ENCODE measurements around the gene HAPLN2.

The HAPLN2 gene

DNA sequence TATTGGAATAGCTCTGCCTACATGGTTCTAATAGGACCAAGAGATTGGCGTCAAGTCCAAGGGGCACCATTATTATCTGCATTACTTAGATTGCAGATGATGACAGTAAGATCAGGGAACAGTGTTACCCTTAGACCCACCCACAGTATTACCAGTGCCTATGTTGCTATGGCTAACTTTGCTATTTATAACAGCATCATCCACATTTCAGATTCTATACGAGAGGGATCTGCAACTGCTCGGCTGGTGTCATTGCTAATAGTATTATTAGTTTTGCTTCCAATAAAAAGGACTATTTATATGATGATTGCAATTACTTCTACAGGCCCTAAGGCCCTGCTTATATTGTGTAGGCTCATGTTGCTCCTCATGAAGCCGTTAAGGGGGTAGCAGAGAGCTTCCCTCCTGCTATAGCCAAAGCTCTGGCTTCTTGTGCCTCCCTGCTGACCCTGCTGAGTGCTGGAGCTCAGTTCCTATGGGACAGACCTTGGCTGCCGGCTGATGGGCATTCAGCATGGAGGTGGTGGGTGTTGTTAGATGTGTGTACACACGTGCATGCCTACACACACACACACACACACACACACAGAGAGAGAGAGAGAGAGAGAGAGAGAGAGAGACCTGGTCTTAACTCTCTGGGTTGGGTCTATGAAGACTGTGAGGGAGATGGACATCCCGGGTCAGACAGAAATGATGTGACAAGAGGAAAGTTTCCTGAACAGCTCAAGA is 24.0 kb downstream of the HAPLN2 start:
- no peak for DNase-seq (ENCODE audit: extremely low spot score, insufficient read length, low read depth)
- FAIRE-seq, result no peak

DNA sequence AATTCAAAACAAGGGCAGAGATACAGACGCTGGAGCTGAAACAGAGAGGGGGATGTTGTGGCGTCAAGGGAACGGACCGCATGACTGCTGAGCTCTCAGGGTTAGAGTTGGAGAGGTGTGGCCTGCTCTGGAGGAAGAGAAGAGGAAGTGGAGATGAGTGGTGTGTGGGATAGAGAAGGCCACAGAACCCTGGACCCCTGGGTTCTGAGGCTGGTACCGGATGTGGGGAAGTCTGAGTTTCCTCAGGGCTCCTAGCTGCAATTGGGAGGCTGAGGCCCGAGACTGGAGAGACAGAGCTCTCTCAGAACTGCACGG is 24.5 kb downstream of the HAPLN2 start:
- DNase-seq (ENCODE audit: extremely low spot score, insufficient read length, low read depth) (no peak), FAIRE-seq (peak; percentile 56)

DNA sequence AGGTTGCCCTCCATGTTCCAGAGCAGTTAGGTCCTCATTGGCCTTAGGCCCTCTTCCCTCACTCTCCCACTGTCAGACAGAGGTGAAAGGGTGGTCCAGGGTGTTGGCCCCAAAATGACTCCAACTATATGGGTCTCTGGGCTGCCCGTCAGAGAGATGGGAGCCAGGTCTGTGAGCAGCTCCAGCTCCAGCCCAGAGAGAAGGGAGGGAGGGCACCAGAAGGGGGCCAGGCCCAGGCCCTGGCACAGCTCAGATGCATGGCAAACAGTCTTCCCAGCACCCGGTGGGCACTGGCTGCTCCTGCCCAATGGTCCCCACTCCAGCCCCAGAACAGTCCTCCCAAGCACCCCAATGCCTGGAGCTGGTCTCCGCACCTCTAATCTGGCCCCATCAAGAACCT is 24.9 kb downstream of the HAPLN2 start:
- DNase-seq (ENCODE audit: extremely low spot score, insufficient read length, low read depth) (no peak), FAIRE-seq (no peak)

DNA sequence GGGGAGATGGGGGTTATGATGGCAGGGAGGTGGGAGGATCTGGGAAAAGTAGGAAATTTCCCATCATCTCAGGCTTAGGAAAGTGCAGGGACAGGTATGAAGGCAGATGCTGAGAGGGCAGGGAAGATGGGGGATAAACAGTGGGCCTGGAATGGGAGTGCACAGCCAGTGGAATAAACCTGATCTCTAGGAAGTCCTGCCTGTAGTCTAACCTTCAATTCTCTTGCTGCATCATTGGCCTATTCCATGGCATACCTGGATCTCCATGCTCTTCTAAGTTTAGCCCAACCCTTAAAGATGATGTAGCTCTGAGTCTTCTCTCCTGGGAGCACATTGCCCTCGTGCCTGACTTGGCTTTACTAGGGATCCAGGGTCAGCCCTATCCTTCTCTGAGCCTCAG is 25.4 kb downstream of the HAPLN2 start:
- DNase-seq (ENCODE audit: extremely low spot score, insufficient read length, low read depth), result no peak
- no peak for FAIRE-seq

DNA sequence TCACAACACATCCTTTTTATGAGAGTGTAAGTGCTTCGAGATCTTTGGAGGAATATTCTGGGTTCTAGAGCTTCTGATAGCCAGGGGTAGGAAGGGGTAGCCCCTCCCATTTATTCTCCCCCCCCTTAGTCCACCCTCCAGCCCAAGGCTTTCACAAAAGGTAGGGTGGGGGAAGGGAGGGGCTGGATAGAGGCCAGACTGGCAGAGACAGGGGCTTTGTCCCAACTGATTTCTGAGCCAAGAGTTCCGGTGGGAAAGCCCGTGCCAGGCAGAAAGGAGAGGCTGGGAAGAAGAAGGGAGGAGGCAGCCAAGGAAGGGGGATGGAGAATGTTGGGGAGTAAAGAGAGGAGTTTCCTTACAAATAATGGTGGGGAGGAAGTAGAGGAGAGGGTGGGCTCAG is 25.8 kb downstream of the HAPLN2 start:
- FAIRE-seq (no peak), DNase-seq (ENCODE audit: extremely low spot score, insufficient read length, low read depth) (no peak)

DNA sequence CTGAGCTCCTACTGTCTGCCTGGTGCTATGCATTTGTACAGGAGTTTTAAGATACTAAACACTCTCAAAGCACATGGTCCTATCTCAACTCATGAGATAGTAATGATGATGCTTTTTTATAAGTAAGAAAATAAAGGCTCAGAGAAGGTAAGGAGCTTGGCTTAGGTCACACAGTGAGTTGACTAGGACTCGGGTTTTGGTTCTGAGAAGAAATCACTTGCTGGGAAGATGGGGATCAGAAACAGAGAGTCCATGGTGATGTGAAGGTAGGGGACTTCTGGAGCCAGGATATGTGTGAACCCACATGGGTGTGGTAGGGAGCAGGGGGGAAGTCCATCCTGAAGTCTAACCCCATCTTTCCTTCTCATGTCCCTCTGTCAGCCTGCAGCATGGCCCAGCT is 26.5 kb downstream of the HAPLN2 start:
- FAIRE-seq (no peak), DNase-seq (ENCODE audit: extremely low spot score, insufficient read length, low read depth) (no peak)

DNA sequence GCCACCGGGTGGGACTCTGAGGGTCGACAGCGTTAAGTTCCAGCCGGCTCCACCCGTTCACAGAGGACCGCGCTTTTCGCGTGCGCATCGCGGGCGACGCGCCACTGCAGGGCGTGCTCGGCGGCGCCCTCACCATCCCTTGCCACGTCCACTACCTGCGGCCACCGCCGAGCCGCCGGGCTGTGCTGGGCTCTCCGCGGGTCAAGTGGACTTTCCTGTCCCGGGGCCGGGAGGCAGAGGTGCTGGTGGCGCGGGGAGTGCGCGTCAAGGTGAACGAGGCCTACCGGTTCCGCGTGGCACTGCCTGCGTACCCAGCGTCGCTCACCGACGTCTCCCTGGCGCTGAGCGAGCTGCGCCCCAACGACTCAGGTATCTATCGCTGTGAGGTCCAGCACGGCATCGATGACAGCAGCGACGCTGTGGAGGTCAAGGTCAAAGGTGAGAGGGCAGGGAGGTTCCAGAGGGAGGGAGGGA is 27.6 kb downstream of the HAPLN2 start:
- DNase-seq (ENCODE audit: extremely low spot score, insufficient read length, low read depth) (no peak), FAIRE-seq (no peak)

DNA sequence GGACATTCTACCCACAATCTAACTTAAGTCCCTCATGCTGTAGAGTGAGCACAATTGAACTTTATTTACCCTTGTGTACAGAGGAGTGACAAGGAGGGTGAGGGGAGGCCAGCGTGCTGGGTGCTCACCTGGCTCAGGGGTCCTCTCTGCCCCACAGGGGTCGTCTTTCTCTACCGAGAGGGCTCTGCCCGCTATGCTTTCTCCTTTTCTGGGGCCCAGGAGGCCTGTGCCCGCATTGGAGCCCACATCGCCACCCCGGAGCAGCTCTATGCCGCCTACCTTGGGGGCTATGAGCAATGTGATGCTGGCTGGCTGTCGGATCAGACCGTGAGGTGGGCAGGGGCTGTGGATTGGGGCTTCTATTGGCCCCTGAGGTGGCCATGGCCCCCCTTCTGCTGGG is 28.1 kb downstream of the HAPLN2 start:
- FAIRE-seq, result no peak
- no peak for DNase-seq (ENCODE audit: extremely low spot score, insufficient read length, low read depth)

DNA sequence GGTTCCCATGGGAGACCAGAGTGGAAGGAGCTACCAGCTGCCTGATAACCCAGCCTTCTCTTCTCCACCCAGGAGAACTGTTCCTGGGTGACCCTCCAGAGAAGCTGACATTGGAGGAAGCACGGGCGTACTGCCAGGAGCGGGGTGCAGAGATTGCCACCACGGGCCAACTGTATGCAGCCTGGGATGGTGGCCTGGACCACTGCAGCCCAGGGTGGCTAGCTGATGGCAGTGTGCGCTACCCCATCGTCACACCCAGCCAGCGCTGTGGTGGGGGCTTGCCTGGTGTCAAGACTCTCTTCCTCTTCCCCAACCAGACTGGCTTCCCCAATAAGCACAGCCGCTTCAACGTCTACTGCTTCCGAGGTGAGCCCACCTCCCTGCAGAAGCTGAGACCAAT is 29.3 kb downstream of the HAPLN2 start:
- no peak for FAIRE-seq
- DNase-seq (ENCODE audit: extremely low spot score, insufficient read length, low read depth), result no peak

DNA sequence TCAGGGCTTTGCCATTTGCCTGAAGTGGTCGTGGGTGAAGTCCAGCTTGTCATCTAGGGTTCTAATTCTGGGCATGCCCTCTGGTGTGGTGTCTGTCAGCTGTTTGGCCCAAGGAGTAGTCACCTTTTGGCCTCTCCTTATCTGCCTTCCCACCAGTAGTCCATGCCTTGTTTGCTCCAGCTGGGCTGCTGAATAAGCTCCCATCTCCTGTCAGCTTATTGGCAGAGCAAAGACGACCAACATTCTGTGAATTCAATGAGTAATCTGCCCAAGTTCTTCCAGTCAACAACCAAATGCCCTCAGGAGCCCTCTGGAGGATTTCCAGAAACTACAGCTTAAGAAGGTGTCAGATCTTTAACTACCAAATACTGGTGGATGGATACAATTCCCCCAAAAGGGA is 29.7 kb downstream of the HAPLN2 start:
- DNase-seq (ENCODE audit: extremely low spot score, insufficient read length, low read depth) (no peak), FAIRE-seq (no peak)

DNA sequence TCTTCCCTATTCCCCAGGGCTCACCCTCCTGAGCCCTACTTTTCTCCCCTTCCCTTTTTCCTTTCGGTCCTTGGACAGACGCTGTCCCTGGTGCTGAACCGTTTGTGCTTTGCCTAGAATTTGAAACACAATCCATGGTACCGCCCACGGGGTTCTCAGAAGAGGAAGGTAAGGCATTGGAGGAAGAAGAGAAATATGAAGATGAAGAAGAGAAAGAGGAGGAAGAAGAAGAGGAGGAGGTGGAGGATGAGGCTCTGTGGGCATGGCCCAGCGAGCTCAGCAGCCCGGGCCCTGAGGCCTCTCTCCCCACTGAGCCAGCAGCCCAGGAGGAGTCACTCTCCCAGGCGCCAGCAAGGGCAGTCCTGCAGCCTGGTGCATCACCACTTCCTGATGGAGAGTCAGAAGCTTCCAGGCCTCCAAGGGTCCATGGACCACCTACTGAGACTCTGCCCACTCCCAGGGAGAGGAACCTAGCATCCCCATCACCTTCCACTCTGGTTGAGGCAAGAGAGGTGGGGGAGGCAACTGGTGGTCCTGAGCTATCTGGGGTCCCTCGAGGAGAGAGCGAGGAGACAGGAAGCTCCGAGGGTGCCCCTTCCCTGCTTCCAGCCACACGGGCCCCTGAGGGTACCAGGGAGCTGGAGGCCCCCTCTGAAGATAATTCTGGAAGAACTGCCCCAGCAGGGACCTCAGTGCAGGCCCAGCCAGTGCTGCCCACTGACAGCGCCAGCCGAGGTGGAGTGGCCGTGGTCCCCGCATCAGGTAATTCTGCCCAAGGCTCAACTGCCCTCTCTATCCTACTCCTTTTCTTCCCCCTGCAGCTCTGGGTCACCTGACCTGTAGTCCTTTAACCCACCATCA is 33.1 kb downstream of the HAPLN2 start:
- DNase-seq (ENCODE audit: extremely low spot score, insufficient read length, low read depth) (no peak), FAIRE-seq (no peak)

DNA sequence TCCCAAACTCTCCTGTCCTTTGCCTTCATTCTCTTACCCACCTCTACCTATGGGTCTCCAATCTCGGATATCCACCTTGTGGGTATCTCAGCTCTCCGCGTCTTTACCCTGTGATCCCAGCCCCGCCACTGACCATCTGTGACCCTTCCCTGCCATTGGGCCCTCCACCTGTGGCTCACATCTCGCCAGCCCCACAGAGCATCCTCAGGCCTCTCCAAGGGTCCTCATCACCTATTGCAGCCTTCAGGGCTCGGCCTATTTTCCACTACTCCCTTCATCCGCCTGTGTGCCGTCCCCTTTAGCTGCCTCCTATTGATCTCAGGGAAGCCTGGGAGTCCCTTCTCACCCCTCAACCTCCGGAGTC is 33.8 kb downstream of the HAPLN2 start:
- no peak for DNase-seq (ENCODE audit: extremely low spot score, insufficient read length, low read depth)
- no peak for FAIRE-seq

DNA sequence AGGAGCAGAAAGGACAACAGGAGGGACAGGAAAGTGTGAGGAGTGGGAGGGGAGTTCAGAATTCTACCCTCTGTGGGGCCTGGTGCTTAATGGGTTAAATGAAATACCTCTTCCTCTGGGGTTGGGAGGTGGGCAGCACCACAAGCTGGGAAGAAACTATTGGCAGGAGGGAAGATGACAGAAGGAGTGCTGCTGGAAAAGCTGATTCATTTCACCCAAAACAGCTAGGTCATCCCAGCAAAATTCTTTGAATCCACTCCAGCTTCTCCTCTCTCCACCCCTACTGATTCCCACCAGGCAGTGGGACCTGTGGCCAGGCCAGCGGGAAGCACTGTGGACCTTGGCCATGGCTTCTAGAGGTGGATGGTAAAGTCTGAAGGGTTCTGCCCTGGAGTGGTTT is 35.5 kb downstream of the HAPLN2 start:
- no peak for FAIRE-seq
- no peak for DNase-seq (ENCODE audit: extremely low spot score, insufficient read length, low read depth)

DNA sequence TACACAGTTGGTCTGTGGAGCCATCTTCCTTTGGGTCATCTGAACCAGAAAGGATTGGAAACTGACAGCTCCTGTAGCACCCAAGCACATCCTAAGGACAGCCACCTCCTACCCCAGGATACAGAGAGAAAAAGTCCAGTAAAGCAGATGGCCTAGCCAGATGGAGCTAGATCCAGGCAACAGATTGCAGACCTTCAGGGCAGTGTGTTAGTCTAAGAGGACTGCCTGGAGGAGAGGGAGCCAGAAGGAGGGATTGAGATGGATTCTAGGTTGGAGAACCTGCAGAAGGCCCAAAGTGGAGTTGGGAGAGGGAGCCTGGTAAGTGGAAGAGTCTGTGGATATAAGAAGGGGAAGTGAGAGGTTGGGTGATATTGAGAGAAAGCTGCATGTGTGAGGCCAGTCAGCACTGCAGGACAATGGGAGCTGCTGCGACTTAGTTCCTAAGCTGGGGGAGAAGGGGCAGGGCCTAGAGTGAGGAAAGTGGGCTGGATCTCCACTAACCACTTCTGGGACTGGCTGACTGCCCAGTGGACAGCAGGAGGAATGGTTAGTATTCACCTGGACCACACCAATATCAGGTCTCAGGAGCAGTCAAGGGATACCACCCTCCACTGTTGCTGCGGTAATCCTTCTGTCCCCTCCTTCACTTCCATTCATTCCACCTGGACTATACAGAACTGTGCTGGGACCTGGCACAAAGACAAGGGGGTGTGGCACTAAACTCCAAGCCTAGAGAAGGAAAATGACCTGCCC is 36.1 kb downstream of the HAPLN2 start:
- no peak for FAIRE-seq
- DNase-seq (ENCODE audit: extremely low spot score, insufficient read length, low read depth), result no peak

DNA sequence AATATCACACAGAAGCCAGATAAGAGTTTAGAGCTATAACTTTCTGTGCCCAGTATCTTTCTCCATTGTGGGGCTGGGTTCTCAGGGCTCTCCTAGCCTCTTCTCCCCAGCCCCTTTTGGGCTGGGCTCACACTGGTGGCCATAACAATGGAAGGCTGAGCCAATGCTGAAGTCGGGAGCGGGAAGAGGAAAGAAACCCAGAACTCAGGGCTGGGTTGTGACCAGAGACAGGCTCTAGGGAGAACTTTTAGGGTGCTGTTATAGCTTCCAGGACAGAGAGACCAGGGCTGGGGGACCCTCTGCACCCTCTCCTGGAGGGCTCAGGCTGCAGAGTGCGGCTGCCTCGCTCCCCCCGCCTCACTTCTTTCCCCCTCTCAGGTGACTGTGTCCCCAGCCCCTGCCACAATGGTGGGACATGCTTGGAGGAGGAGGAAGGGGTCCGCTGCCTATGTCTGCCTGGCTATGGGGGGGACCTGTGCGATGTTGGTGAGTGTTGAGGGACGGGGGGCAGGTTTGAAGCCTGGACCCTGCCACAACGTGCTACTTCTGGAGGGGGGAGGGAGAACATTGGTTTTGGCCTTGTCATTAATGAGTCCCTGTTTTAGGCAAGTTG is 36.8 kb downstream of the HAPLN2 start:
- no peak for DNase-seq (ENCODE audit: extremely low spot score, insufficient read length, low read depth)
- FAIRE-seq, result no peak

DNA sequence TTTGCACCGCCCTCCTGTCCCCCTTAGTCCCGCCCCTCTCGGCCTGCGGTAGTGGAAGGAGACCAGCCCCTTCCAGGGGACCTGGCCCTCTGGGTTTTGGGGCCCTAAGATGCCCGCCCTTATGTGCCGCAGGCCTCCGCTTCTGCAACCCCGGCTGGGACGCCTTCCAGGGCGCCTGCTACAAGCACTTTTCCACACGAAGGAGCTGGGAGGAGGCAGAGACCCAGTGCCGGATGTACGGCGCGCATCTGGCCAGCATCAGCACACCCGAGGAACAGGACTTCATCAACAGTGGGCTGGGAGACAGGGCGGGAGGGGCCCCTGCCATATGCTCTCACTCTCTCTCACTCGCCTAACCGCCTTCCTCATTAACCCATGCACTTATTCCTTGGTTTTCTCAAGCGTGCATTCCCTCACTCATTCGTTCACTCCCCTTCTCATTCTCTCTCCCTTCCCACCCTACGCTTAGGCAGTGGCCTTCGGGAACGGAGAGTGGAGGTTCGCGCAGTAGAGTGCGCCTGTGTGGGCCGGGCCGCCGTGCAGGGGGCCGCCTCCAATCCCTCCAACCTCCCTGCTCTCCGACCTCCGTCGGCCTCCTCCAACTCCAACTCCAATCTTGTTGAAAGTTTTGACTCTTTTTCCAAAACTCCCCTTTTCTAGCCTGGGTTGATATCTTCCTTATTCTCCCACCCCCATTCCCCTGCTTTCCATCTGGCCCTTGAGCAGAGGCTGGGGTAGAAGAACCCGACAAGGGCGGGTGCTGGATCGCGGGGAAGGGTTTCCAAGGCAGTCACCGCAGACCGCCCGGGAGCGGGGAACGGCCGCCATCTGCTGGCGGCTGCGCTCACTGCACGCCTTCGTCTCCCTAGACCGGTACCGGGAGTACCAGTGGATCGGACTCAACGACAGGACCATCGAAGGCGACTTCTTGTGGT is 37.9 kb downstream of the HAPLN2 start:
- peak; percentile 68 for FAIRE-seq
- DNase-seq (ENCODE audit: extremely low spot score, insufficient read length, low read depth), result peak; percentile 70

DNA sequence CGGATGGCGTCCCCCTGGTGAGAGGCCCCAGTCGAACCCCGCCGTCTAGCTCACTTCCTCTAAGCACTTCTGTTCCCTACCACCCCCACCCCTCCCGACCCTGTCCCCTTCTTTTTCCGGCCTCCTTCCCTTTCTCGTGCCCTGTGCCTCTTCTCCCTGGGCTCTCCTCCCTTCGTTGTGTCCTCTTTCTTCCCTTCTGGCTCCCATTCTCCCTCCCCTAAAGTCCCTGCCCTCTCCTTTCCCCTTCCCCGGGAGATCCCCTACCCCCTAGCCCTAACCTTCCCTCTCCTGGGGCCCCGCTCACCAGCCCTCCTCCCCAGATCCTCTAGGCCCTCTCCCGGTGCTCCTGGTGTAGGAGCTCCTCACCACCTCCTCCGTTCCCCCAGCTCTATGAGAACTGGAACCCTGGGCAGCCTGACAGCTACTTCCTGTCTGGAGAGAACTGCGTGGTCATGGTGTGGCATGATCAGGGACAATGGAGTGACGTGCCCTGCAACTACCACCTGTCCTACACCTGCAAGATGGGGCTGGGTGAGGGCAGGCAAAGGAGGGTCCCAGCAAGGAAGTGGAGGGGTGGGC is 38.6 kb downstream of the HAPLN2 start:
- DNase-seq (ENCODE audit: extremely low spot score, insufficient read length, low read depth) (no peak), FAIRE-seq (no peak)

DNA sequence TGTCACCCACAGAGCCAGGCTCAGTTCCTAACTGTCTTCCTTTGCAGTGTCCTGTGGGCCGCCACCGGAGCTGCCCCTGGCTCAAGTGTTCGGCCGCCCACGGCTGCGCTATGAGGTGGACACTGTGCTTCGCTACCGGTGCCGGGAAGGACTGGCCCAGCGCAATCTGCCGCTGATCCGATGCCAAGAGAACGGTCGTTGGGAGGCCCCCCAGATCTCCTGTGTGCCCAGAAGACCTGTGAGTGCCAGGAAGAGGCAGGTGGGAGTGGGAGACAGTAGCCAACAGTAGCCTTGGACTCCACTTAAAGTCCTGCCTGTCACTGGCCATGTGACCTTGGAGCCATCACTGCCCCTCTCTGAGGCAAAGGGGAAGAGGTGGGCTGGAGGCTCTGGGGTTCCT is 39.3 kb downstream of the HAPLN2 start:
- FAIRE-seq, result no peak

DNA sequence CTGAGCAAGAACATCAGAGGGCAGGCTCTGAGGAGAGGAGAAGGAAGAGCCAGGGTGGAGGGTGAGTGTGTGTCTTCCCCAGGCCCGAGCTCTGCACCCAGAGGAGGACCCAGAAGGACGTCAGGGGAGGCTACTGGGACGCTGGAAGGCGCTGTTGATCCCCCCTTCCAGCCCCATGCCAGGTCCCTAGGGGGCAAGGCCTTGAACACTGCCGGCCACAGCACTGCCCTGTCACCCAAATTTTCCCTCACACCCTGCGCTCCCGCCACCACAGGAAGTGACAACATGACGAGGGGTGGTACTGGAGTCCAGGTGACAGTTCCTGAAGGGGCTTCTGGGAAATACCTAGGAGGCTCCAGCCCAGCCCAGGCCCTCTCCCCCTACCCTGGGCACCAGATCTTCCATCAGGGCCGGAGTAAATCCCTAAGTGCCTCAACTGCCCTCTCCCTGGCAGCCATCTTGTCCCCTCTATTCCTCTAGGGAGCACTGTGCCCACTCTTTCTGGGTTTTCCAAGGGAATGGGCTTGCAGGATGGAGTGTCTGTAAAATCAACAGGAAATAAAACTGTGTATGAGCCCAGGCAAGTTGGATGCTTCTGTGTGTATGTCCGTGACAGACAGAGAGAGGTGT is 39.8 kb downstream of the HAPLN2 start:
- FAIRE-seq, result no peak

More for the DNA sequence above, 39.3 kb downstream of the HAPLN2 start:
- no peak for DNase-seq (ENCODE audit: extremely low spot score, insufficient read length, low read depth)

More for the DNA sequence above, 39.8 kb downstream of the HAPLN2 start:
- no peak for DNase-seq (ENCODE audit: extremely low spot score, insufficient read length, low read depth)

Measured in GM18507 (cell line).